CD4-positive, alpha-beta T cell treated with Interleukin-6 for 4 hours (primary cell): ENCODE measurements around the gene TOPBP1.
"Not testable (repeated sequence)": the region's sequence is repeated elsewhere in the genome, so short reads cannot be mapped to it uniquely, and the experiment has no call there.

Experiments used
- DNase-seq: peaks from one replicate; pipeline ENCODE4 v3.0.0-alpha.2; 2020; ENCODE audit warnings: mixed read lengths

TOPBP1 gene

DNA sequence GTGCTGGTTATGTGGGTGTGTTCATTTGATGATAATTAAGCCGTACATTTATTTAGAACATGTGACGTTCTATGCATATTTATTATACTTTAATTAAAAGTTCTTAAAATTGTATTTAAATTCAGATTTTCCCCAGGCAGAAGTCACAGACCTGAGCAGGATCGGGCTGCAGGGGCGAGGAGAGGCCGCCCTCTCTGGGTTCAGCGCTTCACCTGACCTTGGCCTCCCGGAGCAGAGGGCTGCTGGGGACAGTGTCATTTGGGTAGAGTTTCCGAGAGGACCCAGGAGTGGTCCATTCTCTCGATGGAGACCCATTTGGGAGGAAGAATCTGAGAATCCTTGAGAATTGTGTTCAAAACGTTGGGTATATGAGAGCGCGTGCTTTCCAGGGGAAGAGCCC is 12.0 kb upstream of the TOPBP1 start:
- DNase-seq = no peak

DNA sequence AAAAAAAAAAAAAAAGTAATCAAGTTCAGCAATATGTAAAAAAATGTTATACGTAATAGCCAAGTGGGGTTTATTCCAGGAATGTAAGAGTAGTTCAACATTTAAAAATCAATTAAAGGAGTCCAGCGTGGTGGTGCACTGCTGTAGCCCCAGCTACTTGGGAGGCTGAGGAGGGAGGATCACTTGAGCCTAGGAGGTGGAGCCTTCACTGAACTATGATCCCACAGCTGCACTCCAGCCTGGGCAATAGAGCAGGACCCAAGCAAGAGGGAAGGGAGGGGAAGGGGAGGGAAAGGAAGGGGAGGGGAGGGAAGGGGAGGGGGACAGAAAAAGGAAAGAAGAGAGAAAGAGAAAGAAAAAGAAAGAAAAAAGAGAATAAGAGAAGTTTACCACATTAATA is 10.7 kb upstream of the TOPBP1 start:
- no peak for DNase-seq

DNA sequence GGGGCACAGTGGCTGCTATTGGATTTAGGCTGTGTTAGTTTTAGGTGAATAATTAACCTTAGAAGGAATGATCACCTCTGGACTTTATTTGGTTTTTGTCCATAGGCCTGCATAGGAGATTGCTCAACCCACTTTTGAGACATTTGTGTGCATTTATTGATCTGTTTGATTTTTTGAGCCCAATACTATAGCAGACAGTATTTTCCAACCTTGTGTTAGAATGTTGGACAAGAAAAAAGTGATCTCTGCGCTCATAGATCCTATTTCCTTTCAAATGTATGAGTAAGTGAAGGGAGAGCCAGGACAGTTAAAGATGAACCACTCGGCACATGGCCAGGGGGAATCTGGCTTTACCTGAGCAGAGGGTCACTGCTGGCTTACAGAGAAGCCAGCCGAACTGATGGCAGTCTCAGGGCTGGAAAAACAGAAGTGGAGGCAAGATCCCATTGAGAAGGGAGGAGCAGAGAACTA is 8.8 kb upstream of the TOPBP1 start:
- no peak for DNase-seq

DNA sequence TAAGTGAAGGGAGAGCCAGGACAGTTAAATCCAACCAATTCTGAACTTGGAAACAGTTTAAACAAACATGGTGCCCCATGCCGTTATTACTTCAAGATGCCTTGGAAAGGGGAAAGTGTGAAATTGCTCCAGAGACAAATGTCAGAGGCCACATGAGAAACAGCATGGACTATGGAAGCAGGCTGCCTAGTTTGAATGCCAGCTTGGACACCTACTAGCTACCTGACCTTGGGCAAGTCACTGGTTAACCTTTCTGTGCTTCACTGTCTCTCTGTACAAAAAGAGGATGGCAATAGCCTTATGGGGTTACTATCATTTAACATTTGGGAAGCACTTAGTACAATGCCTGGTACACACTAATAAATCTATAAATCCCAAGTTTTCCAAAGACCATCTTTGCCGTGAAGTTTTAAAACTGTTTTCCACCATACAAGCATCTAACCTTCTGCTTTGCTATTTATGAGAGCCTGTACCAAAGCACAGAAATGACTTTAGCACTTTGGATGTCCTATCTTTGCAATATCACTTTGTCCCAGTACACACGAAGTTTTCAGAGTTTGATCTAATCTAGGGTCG is 8.3 kb upstream of the TOPBP1 start:
- no peak for DNase-seq

DNA sequence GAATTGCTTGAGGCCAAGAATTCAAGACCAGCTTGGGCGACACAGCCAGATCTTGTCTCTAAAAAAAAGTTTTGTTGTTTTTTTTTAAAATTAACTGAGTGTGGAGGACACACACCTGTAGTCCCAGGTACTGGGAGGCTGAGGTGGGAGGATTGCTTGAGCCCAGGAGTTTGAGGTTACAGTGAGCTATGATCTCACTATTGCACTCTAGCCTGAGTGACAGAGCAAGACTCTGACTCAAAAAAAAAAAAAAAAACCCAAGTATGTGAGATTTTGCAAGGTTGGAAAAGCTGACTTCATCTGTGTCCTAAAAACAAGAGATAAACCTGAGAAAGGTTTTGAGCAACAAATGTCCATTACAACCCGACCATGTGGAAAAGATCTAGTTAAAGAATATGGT is 5.4 kb upstream of the TOPBP1 start:
- no peak for DNase-seq

DNA sequence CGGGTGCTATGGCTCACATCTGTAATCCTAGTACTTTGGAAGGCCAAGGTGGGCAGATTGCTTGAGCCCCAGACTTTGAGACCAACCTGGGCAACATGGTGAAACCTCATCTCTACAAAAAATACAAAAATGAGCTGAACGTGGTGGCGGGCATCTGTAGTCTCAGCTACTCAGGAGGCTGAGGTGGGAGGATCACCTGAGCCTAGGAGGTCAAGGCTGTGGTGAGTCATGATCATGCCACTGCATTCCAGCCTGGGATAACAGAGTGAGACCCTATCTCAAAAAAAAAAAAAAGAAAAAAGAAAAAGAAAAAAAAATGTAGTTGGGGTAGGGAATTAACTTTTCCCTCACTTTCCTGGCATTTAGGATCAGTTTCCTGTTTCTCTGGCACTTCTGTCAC is 3.4 kb upstream of the TOPBP1 start:
- DNase-seq = not testable (repeated sequence)

DNA sequence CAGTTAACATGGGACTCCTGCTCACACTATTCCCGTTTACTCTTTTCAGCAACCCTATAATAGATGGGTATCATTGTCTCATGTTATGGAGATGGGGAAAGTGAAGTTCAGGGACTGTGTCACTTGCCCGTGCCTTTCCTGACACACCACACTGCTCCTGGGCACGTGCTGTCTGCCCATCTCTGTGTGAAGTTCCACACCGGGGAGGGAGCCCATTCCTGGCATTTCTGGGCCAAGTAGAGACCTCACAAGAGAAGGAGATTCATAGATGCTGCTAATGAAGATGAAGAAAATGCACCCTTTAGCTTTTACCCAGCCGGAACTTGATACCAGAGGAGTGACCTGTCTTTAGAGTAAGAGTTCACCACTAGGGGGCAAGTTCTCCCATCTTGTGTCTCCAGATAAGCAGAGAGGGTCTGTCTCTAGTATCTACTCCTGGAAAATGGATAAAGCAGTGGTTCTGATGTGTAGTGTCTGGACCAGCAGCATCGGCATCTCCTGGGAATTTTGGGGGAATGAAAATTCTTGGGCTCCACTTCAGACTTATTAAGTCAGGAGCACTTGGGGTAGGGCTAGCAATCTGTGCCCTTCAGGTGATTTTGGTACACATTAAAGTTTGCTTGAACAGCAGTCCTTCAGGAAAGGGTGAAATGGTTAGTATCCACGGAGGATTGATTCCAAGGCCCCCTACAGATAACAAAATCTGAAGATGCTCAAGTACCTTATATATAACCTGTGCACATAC is 2.0 kb upstream of the TOPBP1 start:
- DNase-seq = peak; percentile 24

DNA sequence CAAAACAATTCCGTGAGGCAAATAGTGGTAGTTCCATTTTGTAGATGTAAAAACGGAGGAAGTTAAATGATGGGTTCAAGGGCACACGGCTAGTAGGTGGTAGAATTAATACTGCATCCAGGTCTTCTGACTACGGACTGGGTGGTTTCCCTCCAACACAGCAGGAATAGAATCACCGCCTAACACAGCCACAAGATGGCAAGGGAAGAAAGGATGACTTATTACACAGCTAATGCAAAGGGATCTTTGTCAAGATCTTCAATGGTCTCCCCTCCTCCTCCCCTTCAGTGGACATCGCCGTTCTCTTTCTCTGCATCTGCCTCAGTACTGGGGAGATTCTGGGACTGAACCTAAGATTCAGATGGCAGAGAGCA is 524 bp upstream of the TOPBP1 start:
- peak; percentile 16 for DNase-seq

DNA sequence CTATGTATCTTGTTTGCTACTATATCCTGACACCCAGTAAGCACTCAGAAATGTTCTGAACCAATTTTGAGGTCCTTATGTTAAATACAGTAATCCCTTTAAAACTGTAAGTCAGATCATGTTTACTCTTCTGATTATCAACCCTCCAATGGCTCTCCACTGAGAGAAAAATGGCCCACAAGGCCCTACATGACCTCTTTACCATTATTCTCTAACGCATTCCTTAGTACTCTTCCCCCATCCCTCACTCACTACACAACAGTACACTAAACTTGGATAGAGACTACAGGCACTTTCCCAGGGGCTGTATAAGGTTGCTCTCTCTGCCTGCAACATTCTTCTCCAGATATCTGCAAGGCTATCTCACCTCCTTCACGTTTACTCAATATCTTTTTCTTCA is 1.9 kb downstream of the TOPBP1 start:
- no peak for DNase-seq

DNA sequence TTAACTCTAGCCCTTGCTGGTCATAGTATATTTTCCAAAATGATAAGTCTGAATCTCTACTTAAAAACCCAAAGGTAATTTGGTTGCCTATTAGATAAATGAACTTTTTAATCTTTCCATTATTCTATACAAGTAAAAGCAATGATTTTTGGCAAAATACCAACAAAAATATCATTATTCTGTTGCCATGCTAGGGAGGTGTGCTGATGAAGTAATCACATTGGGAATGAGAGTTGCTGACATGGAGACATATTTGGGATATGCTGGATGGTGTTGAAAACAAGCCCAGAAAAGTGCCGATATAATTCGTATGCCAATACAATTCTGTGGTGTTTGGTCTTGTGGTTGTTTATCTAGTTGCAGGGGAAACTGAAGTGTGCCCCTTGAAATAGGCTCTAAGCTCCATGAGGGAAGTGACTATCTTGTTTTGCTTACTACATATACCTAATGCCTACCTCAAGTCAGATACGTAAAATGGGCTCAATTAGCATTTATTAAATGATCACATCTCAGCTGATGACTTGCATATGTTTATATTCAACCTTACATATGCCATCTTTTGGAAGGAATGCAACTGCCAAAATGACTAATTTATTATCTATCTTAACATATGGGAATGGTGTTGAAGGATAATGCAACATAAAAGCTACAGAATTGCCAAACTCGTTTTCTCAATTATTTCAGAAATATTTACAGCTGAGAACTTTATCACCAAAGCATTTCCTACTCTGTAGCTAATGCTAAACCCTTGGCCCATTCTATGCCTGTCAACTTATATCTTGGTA is 5.8 kb downstream of the TOPBP1 start:
- DNase-seq = no peak

DNA sequence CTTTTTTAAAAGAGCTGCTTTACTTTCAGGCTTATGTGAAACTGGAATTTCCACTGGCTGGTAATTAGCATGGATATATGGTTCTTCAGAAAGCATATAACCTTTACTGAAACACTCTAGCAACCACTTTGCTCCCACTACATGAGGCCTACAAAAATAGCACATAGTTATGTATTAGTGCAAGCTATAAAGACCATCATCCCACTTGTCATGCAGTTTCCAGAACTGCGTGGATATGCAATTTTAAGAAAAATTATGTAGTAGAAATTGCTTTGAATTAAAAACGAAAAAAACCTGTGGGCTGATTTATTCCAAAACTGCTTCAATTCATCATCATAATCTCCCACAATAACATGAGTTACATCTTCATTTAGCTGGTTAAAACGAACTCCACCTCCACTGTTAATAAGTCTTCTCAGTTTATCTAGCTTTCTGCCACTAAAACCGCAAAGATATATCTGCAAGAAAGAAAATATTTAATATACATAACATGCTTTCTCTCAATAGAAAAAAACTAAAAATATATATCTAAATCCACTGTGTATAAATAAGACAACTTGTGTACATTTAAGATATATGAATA is 12.2 kb downstream of the TOPBP1 start:
- no peak for DNase-seq

DNA sequence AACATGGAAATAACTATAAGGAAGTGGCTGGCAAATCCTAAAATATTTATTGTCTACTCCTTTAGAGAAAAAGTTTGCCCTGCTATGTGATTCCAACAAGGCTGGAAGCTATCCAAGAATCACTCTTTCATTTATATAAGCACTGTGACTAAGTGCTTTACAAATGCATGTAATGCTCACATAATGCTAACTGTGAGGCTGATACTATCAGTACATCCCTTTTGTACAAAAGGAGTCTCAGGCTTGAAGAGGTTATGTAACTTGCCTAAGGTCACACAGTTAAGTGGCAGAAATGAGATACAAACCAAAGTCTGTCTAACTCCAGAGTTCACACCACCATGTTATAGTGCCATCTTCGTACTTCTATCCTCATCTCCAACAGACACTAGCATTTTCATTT is 17.0 kb downstream of the TOPBP1 start:
- DNase-seq = no peak

DNA sequence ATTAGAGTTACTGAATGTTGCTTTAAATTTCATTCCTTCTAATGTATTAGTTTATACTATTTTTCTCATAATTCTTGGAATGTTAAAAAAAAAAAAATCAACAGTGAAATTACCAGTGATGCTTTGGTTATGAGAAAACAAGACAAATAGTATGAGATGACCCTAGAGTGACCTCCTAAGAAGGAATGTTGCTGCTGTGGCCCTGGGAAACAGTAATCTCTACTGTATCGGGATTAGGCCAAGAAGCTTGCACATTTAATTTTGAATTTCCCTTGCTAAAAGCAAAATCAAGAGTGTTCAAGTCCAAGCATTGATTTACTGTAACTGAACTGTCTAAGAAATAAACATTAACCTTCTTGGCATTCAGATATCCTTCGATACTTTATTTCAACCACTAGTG is 18.1 kb downstream of the TOPBP1 start:
- DNase-seq = no peak

DNA sequence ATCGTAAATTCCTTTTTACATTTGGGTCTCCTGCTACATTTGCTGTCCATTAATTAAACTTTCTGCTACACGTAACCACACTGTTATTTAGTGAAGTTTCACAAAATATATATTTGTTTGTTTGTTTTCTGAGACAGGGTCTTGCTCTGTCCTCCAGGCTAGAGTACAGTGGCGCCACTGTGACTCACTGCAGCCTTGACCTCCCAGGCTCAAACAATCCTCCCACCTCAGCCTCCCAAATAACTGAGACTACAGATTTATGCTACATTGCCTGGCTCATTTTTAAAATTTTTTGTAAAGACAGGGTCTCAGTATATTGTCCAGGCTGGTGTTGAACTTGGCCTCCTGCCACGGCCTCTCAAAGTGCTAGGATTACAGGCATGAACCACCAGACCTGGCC is 20.5 kb downstream of the TOPBP1 start:
- DNase-seq = no peak

DNA sequence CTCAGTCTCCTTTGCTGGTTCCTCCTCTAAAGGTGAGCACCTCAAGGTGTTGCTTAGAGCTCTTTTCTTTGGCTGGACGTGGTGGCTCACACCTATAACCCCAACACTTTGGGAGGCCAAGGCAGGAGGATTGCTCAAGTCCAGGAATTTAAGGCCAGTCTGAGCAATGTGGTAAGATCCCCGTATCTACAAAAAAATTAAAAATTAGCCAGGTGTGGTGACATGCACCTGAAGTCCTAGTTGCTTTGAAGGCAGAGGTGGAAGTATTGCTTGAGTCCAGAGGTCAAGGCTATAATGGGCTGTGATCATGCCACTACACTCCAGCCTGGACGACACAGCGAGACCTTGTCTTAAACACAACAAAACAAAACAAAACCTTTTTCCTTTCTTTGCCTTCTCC is 28.3 kb downstream of the TOPBP1 start:
- DNase-seq = no peak

DNA sequence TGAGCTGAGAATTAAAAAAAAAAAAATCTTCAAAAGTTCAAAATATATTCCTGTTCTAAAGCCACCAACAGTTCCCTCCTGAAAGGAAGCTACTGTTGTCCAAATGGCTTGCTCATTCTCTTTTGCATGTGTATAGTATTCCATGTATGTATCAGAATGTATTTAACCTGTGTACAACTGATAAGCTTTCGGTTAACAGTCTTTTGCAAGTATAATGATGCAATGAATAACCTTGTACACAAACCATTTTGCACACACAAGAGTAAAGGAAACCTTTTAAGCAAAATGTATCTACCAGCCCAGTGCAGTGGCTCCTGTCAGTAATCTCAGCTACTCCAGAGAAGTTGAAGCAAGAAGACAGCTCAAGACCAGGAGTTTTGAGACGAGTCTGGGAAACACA is 32.6 kb downstream of the TOPBP1 start:
- no peak for DNase-seq

DNA sequence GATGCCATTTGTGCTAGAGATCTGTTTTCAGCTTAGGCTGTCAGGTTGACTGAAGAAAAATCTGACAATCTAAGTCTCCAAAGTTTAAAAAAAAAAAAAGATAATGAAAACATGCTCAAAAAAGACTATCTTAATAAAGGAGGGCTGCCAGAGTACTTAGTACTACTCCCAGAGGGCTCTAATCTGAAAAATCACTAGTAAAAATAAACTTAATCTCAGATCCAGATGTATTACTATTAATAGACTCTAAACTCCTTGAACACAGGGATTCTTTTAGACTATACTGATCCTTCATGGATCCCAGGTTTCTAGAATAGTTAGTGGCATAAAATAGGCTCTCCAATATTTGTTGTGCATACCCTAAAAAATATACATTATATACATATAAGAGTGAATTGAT is 34.0 kb downstream of the TOPBP1 start:
- DNase-seq = no peak

DNA sequence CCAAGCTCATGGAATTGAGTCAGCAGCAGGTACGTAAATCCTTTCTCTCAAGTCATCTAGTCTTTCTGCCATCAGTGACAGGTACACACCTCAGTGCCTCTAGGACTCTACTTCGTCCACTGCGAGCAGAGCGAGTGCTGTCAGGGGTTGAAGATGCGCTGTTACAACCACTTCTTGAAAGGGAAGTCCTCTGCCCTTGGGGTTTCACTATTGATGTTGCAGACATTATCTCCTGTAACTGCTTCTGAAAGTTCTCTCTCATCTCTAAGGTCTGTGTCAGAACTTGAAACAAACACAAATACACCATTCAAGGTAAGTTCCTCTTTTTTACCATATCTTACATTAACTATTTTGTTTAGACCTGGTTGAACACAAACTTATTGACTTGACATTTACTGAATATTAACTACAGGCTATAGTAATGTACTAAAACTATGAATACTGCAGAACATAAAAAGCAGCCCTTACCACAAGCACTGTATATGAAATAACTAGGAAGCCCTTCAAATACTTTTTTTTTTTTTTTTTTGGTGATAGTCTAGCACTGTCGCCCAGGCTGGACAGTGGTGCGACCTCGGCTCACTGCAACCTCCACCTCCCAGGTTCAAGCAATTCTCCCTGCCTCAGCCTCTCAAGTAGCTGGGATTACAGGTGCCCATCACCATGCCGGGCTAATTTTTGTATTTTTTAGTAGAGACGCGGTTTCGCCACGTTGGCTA is 41.5 kb downstream of the TOPBP1 start:
- no peak for DNase-seq

DNA sequence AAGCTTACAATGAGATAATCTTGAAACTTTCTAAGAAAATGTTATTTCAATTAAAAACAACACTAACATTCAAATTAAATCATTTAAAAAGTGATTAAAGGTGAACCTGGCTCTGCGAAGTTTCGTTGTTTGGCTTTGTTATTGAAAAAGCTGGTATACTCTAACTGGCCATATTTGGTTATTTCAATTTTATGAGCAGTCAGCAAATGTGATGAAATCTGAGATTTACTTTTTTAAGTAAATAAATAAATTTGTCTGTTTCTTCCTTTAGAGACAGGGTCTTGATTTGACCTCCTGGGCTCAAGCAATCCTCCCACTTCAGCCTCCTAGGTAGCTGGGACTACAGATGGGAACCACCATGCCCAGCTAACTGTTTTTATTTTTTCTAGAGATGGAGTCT is 50.2 kb downstream of the TOPBP1 start:
- no peak for DNase-seq

DNA sequence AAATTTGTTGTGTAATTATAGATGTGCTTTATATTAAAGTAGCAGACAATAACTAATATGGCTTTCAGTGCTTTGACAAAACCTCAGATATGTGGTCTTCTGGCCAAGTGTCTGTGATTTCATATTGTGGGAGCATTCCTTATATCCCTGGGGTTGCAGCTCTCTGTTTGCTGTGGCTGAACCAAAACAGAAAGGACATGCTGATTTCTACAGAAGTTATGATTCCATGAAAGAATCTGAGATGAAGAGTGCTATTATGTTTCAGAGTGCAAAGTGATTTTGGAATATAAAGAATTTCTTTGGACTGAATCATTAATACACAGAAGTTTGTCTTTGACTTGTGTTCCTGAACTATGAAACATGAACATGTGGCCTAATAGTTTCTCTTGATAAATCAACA is 51.7 kb downstream of the TOPBP1 start:
- DNase-seq = no peak

DNA sequence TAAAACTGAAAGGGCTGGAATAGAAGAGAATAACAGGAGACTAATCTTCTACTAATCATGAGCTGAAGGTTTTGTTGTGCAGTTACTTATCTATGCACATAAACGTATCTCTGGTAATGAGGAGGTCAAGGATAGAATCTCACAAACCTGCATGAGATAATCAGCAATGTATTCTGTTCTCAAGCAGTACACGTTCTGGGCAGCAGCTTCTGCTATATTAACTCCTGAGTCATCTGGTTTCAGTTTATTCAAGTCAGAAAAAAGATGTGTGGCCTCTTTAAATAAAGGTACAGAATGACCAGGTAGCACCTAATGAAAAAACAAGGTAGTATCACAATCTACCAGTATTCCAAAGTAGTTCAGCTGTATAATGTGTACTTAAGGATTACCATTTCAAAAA is 53.4 kb downstream of the TOPBP1 start:
- no peak for DNase-seq

DNA sequence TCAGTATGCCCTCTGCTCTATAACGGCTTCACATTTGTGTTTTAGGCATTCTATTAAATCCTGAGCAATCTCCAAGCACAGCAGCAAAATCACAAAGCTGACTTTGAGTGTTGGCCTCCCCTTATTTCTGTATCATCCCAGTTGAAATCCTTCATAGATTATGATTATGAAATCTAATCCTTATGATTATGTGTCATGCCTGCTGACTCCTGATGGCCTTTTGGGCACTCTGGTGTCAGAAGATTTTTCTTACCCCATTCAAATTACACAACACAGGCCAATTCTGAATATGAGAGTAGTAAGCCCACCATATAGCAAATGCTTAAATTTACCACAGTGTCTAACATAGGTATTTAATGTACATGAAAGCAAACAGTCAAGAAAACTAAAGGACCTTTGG is 53.9 kb downstream of the TOPBP1 start:
- no peak for DNase-seq

DNA sequence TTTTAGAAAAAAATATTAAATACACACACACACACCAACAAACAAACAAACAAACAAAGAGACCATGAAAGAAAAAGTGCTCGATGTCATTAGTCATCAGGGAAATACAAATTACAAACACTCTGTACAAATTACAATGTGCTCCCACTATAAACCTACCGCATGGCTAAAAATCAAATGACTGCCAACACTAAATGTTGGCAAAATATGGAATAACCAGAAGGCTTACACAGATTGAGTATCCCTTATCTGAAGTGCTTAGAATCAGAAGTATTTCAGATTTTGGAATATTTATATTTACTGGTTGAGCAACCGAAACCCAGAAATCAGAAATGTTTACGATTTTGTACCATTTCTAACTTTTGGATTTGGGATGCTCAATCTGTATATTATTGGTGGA is 54.8 kb downstream of the TOPBP1 start:
- DNase-seq = no peak
